Lower lobe of right lung (tissue), 2 donors: ENCODE data around the gene ARMH3. TPM values are rescaled to one million over a fixed set of nuclear protein-coding genes. Genes with fewer than 3 reads are reported as not detected.
A peak's percentile ranks its signal among the peaks of the same experiment; 100 is the strongest.

ENCODE experiments used
- ATAC-seq, 2 donors: fragments of 200-7000 bp; cut with Tn5 transposase; one replicate each; pipeline ENCODE4 v1.9.1; 2020 to 2022; ENCODE audit warnings: mild to moderate bottlenecking in 2 of 2, moderate library complexity in 2 of 2
- DNase-seq: peaks from one replicate; pipeline ENCODE4 v3.0.0-alpha.2; 2020
- H3K27ac ChIP-seq: fragments of 200-600 bp; one replicate; pipeline ENCODE4 v1.8.0; 2022
- H3K27me3 ChIP-seq: fragments of 200-600 bp; one replicate; pipeline ENCODE4 v1.8.0; 2022; ENCODE audit warnings: low read depth
- H3K36me3 ChIP-seq: fragments of 200-600 bp; one replicate; pipeline ENCODE4 v1.8.0; 2022; ENCODE audit warnings: mild to moderate bottlenecking
- H3K4me1 ChIP-seq: fragments of 200-600 bp; one replicate; pipeline ENCODE4 v1.8.0; 2022
- H3K4me3 ChIP-seq: fragments of 200-600 bp; one replicate; pipeline ENCODE4 v1.8.0; 2022; ENCODE audit warnings: mild to moderate bottlenecking
- H3K9me3 ChIP-seq: fragments of 200-600 bp; one replicate; pipeline ENCODE4 v1.8.0; 2022
- CTCF ChIP-seq: fragments of 200-600 bp; IDR thresholded peaks from one replicate; pipeline ENCODE4 v1.8.0; 2022; ENCODE audit warnings: antibody characterized with exemption, mild to moderate bottlenecking
- intact Hi-C: fragments of 100-400 bp; cut with DNase I; formaldehyde crosslinking; loops from one replicate; pipeline ENCODE4 v1.11.0; 2022
- total RNA-seq: library from RNA; stranded (reverse); fragmentation: NEBNext Ultra II Directional; extraction: Animal tissue kit (Norgen Biotek cat#: 25700); gene quantifications from one replicate; pipeline ENCODE4 v1.2.1, GENCODE V29; 2021
- donor health status: DM: no; HTN: yes; CAD: no; lungs with severe emphysema.

Gene ARMH3
- total RNA-seq, 1 donor from 2014 or later: 38.6 TPM

GRCh38 chr10:101858723-101859500 is 197.1 kb downstream of the ARMH3 start:
- peaks cover 4% of the 10 kb centered on the region for H3K4me1 ChIP-seq
- no peaks in the 10 kb centered on the region for H3K27me3 ChIP-seq
- peaks cover 7% of the 10 kb centered on the region for H3K9me3 ChIP-seq
- no peaks in the 10 kb centered on the region for H3K36me3 ChIP-seq
- no peak overlapping the region for H3K4me3 ChIP-seq
- ATAC-seq: peak in 1 of 2 donors; percentile 12
- no peak overlapping the region for H3K27ac ChIP-seq
- intact Hi-C loops: no loop called here
- TF ChIP-seq CTCF: no peak
- DNase-seq: no peak

GRCh38 chr10:101857802-101858476 is 198.0 kb downstream of the ARMH3 start:
- no peaks in the 10 kb centered on the region for H3K36me3 ChIP-seq
- no peak for TF ChIP-seq CTCF
- H3K27me3 ChIP-seq: no peaks in the 10 kb centered on the region
- no peak overlapping the region for H3K4me3 ChIP-seq
- no peak overlapping the region for H3K27ac ChIP-seq
- DNase-seq (no peak), ATAC-seq (no peak)
- H3K4me1 ChIP-seq: peaks cover 4% of the 10 kb centered on the region
- intact Hi-C loops: no loop called here
- H3K9me3 ChIP-seq: peaks cover 7% of the 10 kb centered on the region

GRCh38 chr10:101856626-101857025 is 199.3 kb downstream of the ARMH3 start:
- Histone ChIP-seq H3K27me3 (no peaks in the 10 kb centered on the region), H3K9me3 (peaks cover 7% of the 10 kb centered on the region), H3K4me1 (peaks cover 4% of the 10 kb centered on the region), H3K27ac (no peak overlapping the region), H3K4me3 (no peak overlapping the region), H3K36me3 (peaks cover 4% of the 10 kb centered on the region)
- intact Hi-C loops: no loop called here
- ATAC-seq (no peak), DNase-seq (no peak)
- TF ChIP-seq CTCF: no peak

GRCh38 chr10:101851411-101852116 is 204.4 kb downstream of the ARMH3 start:
- DNase-seq (no peak), ATAC-seq (no peak)
- Histone ChIP-seq H3K27me3 (no peaks in the 10 kb centered on the region), H3K36me3 (peaks cover 36% of the 10 kb centered on the region), H3K4me1 (peaks cover 23% of the 10 kb centered on the region), H3K4me3 (no peak overlapping the region), H3K27ac (no peak overlapping the region), H3K9me3 (no peaks in the 10 kb centered on the region)
- intact Hi-C loops: no loop called here
- TF ChIP-seq CTCF: no peak

GRCh38 chr10:101850749-101851148 is 205.2 kb downstream of the ARMH3 start:
- intact Hi-C loops: no loop called here
- ATAC-seq (no peak), DNase-seq (no peak)
- no peak for TF ChIP-seq CTCF
- Histone ChIP-seq H3K27me3 (no peaks in the 10 kb centered on the region), H3K9me3 (no peaks in the 10 kb centered on the region), H3K4me3 (no peak overlapping the region), H3K4me1 (peaks cover 23% of the 10 kb centered on the region), H3K36me3 (peaks cover 44% of the 10 kb centered on the region), H3K27ac (no peak overlapping the region)
